Keratinocyte (primary cell): ENCODE measurements around the gene PDCD6IP. TPM values are rescaled to one million over a fixed set of nuclear protein-coding genes. Genes with fewer than 3 reads are reported as not detected.
A peak's percentile ranks its signal among the peaks of the same experiment; 100 is the strongest.

Experiments used
- DNase-seq: peaks from one replicate; pipeline ENCODE4 v3.0.0-alpha.2; 2011; ENCODE audit warnings: low read depth, missing footprints, low spot score
- FAIRE-seq: peaks from 2 replicates; lab custom pipeline; 2011; peaks lifted over from hg19 to GRCh38; lab: Jason Lieb, UNC
- H2AFZ ChIP-seq: 2 replicates; pipeline ENCODE4 v1.6.0; 2012; ENCODE audit warnings: low read length, control low read depth, inconsistent platforms; ENCODE audit not compliant: control insufficient read depth
- H3K27ac ChIP-seq: 2 replicates; pipeline ENCODE4 v1.5.1; 2011; ENCODE audit warnings: low read length; ENCODE audit not compliant: control insufficient read depth, insufficient read depth
- H3K27me3 ChIP-seq: 3 replicates; pipeline ENCODE4 v1.6.0; 2011; ENCODE audit warnings: low read length; ENCODE audit not compliant: control insufficient read depth, insufficient read depth; ENCODE audit errors: extremely low read depth
- H3K36me3 ChIP-seq, 2 experiments: 2 replicates in 1 of 2; 3 replicates in 1 of 2; pipeline ENCODE4 v1.5.1; 2011; ENCODE audit warnings: low read length in 2 of 2, mild to moderate bottlenecking in 1 of 2; ENCODE audit not compliant: control insufficient read depth in 2 of 2, insufficient read depth in 2 of 2; ENCODE audit errors: extremely low read depth in 1 of 2
- H3K4me1 ChIP-seq: 3 replicates; pipeline ENCODE4 v1.5.1; 2011; ENCODE audit warnings: low read length; ENCODE audit not compliant: control insufficient read depth, insufficient read depth; ENCODE audit errors: extremely low read depth
- H3K4me2 ChIP-seq: 3 replicates; pipeline ENCODE4 v1.6.0; 2011; ENCODE audit warnings: low read depth, low read length; ENCODE audit not compliant: control insufficient read depth, insufficient read depth; ENCODE audit errors: extremely low read depth
- H3K4me3 ChIP-seq, 3 experiments: fragments of 200-600 bp in 1 of 3; sonication (generic) in 1 of 3; 2 replicates in 2 of 3; 3 replicates in 1 of 3; pipeline ENCODE4 v1.5.1; 2011 to 2016; ENCODE audit warnings: low read length in 3 of 3, mild to moderate bottlenecking in 3 of 3, control low read depth in 2 of 3, inconsistent platforms in 1 of 3, low read depth in 1 of 3, mixed read lengths in 1 of 3, mixed run types in 1 of 3, moderate library complexity in 1 of 3; ENCODE audit not compliant: control insufficient read depth in 2 of 3, insufficient read depth in 2 of 3; ENCODE audit errors: extremely low read depth in 1 of 3
- H3K79me2 ChIP-seq: 2 replicates; pipeline ENCODE4 v1.6.0; 2012; ENCODE audit warnings: low read length; ENCODE audit not compliant: control insufficient read depth, insufficient read depth
- H3K9ac ChIP-seq: 3 replicates; pipeline ENCODE4 v1.6.0; 2011; ENCODE audit warnings: low read length; ENCODE audit not compliant: control insufficient read depth, insufficient read depth; ENCODE audit errors: extremely low read depth
- H3K9me1 ChIP-seq: 3 replicates; pipeline ENCODE4 v1.6.0; 2011; ENCODE audit warnings: low read length; ENCODE audit not compliant: control insufficient read depth, insufficient read depth; ENCODE audit errors: extremely low read depth
- H3K9me3 ChIP-seq: 2 replicates; pipeline ENCODE4 v1.5.1; 2012; ENCODE audit warnings: low read depth, low read length; ENCODE audit not compliant: control insufficient read depth
- H4K20me1 ChIP-seq: 3 replicates; pipeline ENCODE4 v1.6.0; 2011; ENCODE audit warnings: low read length; ENCODE audit not compliant: control insufficient read depth, insufficient read depth; ENCODE audit errors: extremely low read depth
- EZH2 ChIP-seq: IDR thresholded peaks from one replicate; pipeline ENCODE4 v1.6.1; 2012; ENCODE audit warnings: inconsistent platforms, mild to moderate bottlenecking, low read length, moderate library complexity
- dilution Hi-C: fragments of 300-500 bp; cut with MboI; formaldehyde crosslinking; loops from one replicate; pipeline ENCODE4 v1.7.0; 2020; ENCODE audit warnings: low sequenced_read_pairs; ENCODE audit not compliant: extremely low pct_ligation_motif_present
- polyA plus RNA-seq, 5 experiments: library from polyadenylated mRNA; depleted of rRNA in 3 of 5; stranded (reverse) in 3 of 5; stranded (forward) in 1 of 5; unstranded in 1 of 5; fragments of >200 nt; gene quantifications; 1 replicate in 1 of 5; 2 replicates in 3 of 5; 3 replicates in 1 of 5; pipeline versions ENCODE4 v1.2.1 to v1.2.3, GENCODE V29; 2011 to 2012; ENCODE audit warnings: missing spikeins in 2 of 5, low read depth in 1 of 5, low replicate concordance in 1 of 5
- TF ChIP-seq, protein P1 (sequence below), 3 experiments: IDR thresholded peaks in 1 of 3; conservative IDR thresholded peaks in 1 of 3; optimal IDR thresholded peaks in 1 of 3; 2 replicates in 2 of 3; 3 replicates in 1 of 3; pipeline versions ENCODE3 to v1.5.1; 2011; ENCODE audit warnings: low read length in 3 of 3, mild to moderate bottlenecking in 3 of 3, moderate library complexity in 2 of 3, control low read depth in 1 of 3, inconsistent platforms in 1 of 3; ENCODE audit not compliant: insufficient read depth in 2 of 3; ENCODE audit errors: extremely low read depth in 1 of 3

PDCD6IP gene
- polyA plus RNA-seq, 1 donor (not counting 4 experiments of a cell fraction or from before 2014, with no cell fraction given) = 183 TPM

DNA sequence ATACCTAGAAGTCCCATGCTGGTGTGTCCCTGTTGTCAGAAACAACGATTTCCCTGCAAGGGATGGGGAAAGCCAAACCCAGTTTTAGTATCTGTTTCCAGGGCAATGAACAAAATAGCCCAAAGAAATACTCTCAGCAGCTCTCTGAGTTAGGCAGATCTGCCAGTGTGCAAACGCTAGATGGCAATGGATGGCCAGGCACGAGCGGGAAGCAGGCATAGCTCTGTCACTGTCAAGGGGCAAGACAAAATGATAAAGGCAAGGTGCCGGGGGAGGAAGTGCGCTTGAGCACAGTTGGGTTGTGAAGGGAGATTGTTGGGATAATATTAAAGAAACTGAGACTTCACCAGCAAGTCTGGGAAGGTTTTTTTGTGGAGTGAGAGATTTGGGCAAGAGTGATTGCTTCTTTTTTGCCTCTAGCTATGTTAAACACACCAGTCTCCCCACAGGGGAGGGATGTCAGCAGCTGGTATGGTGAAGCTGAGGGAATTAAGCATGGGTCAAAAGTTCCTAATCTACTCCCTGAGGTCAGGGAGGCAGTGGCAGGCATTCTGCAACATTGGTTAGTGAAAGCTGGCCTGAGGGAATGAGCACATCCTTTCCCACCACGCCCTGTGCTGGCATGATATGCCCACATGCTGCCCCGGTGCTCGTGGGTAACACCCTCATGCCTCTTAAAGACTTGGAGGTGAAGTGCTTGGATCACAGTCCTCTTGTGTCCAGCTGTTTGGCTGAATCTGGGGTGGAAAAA, 117.5 kb downstream of the PDCD6IP start:
- Histone ChIP-seq H4K20me1 (no peaks in the 10 kb centered on the region), H3K9ac (no peak overlapping the region), H3K4me3 (no peak overlapping the region), H3K4me2 (no peak overlapping the region), H3K9me1 (no peaks in the 10 kb centered on the region), H3K27me3 (no peaks in the 10 kb centered on the region), H3K27ac (no peak overlapping the region), H2AFZ (no peak overlapping the region), H3K36me3 (no peaks in the 10 kb centered on the region), H3K4me1 (peaks cover 18% of the 10 kb centered on the region), H3K79me2 (no peaks in the 10 kb centered on the region), H3K9me3 (no peaks in the 10 kb centered on the region)
- dilution Hi-C loops = no loop called here
- DNase-seq = no peak
- TF ChIP-seq, protein P1, sequence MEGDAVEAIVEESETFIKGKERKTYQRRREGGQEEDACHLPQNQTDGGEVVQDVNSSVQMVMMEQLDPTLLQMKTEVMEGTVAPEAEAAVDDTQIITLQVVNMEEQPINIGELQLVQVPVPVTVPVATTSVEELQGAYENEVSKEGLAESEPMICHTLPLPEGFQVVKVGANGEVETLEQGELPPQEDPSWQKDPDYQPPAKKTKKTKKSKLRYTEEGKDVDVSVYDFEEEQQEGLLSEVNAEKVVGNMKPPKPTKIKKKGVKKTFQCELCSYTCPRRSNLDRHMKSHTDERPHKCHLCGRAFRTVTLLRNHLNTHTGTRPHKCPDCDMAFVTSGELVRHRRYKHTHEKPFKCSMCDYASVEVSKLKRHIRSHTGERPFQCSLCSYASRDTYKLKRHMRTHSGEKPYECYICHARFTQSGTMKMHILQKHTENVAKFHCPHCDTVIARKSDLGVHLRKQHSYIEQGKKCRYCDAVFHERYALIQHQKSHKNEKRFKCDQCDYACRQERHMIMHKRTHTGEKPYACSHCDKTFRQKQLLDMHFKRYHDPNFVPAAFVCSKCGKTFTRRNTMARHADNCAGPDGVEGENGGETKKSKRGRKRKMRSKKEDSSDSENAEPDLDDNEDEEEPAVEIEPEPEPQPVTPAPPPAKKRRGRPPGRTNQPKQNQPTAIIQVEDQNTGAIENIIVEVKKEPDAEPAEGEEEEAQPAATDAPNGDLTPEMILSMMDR (optimal IDR thresholded peaks at IDR 0.05 in 1 of 3, IDR thresholded peaks at IDR 0.05 in 1 of 3, conservative IDR thresholded peaks at IDR 0.05 in 1 of 3; ENCODE audit: extremely low read depth in 1 of 3, insufficient read depth in 2 of 3, low read length in 3 of 3) = peak; percentile 54 to 83 (median 59)
- TF ChIP-seq EZH2 = no peak
- peak; percentile 75 for FAIRE-seq

- TF ChIP-seq, protein P1 (optimal IDR thresholded peaks at IDR 0.05 in 1 of 3, IDR thresholded peaks at IDR 0.05 in 1 of 3, conservative IDR thresholded peaks at IDR 0.05 in 1 of 3; ENCODE audit: extremely low read depth in 1 of 3, insufficient read depth in 2 of 3, low read length in 3 of 3) = no peak
- no peak for TF ChIP-seq EZH2
- H3K9me3 ChIP-seq = no peaks in the 10 kb centered on the region
- dilution Hi-C loops = no loop called here
Observed at GRCh38 chr3:33918126-33918756, 119.8 kb downstream of the PDCD6IP start.

More at GRCh38 chr3:33918126-33918756, 119.8 kb downstream of the PDCD6IP start:
- no peaks in the 10 kb centered on the region for H3K36me3 ChIP-seq
- DNase-seq (no peak), FAIRE-seq (no peak)
- H3K4me2 ChIP-seq = no peak overlapping the region
- H3K27me3 ChIP-seq = no peaks in the 10 kb centered on the region
- H2AFZ ChIP-seq = no peak overlapping the region
- H4K20me1 ChIP-seq = no peaks in the 10 kb centered on the region
- H3K79me2 ChIP-seq = no peaks in the 10 kb centered on the region
- H3K9ac ChIP-seq = no peak overlapping the region
- H3K27ac ChIP-seq = no peak overlapping the region
- peaks cover 7% of the 10 kb centered on the region for H3K4me1 ChIP-seq
- H3K4me3 ChIP-seq = no peak overlapping the region
- H3K9me1 ChIP-seq = no peaks in the 10 kb centered on the region

Other genes starting within 250 kb of the PDCD6IP start
- 31.4 to 49.5 TPM (median 34.4 TPM) in 3 replicates for gene CLASP2, start 80.4 kb upstream of the PDCD6IP start, polyA plus RNA-seq